DND-41 (cell line): ENCODE measurements around the gene SLC37A3.

Experiments
- ATAC-seq: fragments of 200-7000 bp; cut with Tn5 transposase; 3 replicates; pipeline ENCODE4 v1.9.1; 2021; ENCODE audit warnings: low read depth; ENCODE audit not compliant: insufficient read depth
- DNase-seq: peaks from one replicate; pipeline ENCODE4 v3.0.0-alpha.2; 2020
- H2AFZ ChIP-seq: 2 replicates; pipeline ENCODE4 v1.6.0; 2012; ENCODE audit warnings: low read depth, low read length
- H3K27ac ChIP-seq: 2 replicates; pipeline ENCODE4 v1.5.1; 2012; ENCODE audit warnings: low read length, inconsistent platforms
- H3K27me3 ChIP-seq: fragments of 200-600 bp; sonication (generic); 2 replicates; pipeline ENCODE4 v1.6.0; 2012; ENCODE audit warnings: low read length, mild to moderate bottlenecking, inconsistent platforms; ENCODE audit not compliant: insufficient read depth, poor library complexity
- H3K36me3 ChIP-seq: 2 replicates; pipeline ENCODE4 v1.5.1; 2012; ENCODE audit warnings: low read length, inconsistent platforms; ENCODE audit not compliant: insufficient read depth
- H3K4me1 ChIP-seq: 2 replicates; pipeline ENCODE4 v1.5.1; 2012; ENCODE audit warnings: mild to moderate bottlenecking, low read length; ENCODE audit not compliant: insufficient read depth
- H3K4me2 ChIP-seq: 2 replicates; pipeline ENCODE4 v1.6.0; 2012; ENCODE audit warnings: mild to moderate bottlenecking, moderate library complexity, low read length, inconsistent platforms; ENCODE audit not compliant: insufficient read depth
- H3K4me3 ChIP-seq, 2 experiments: fragments of 200-600 bp in 1 of 2; shearing (Covaris generic) in 1 of 2; 2 replicates each; pipeline ENCODE4 v1.5.1; 2012 to 2016; ENCODE audit warnings: inconsistent platforms in 2 of 2, low read length in 2 of 2, mild to moderate bottlenecking in 2 of 2, low read depth in 1 of 2, moderate library complexity in 1 of 2
- H3K79me2 ChIP-seq: 2 replicates; pipeline ENCODE4 v1.6.0; 2012; ENCODE audit warnings: low read length, inconsistent platforms; ENCODE audit not compliant: insufficient read depth
- H3K9ac ChIP-seq: 2 replicates; pipeline ENCODE4 v1.6.0; 2012; ENCODE audit warnings: low read depth, mild to moderate bottlenecking, inconsistent platforms, low read length, moderate library complexity
- H3K9me3 ChIP-seq: 2 replicates; pipeline ENCODE4 v1.5.1; 2012; ENCODE audit warnings: low read length, moderate library complexity, mild to moderate bottlenecking, inconsistent platforms; ENCODE audit not compliant: insufficient read depth, severe bottlenecking
- H4K20me1 ChIP-seq: 2 replicates; pipeline ENCODE4 v1.6.0; 2012; ENCODE audit warnings: low read length; ENCODE audit not compliant: insufficient read depth
- EZH2 ChIP-seq: IDR thresholded peaks from 3 replicates; pipeline ENCODE4 v1.6.1; 2012; ENCODE audit warnings: borderline replicate concordance, low read depth, mild to moderate bottlenecking, moderate library complexity, low read length, inconsistent platforms; ENCODE audit not compliant: severe bottlenecking
- TF ChIP-seq, protein P1 (sequence below): IDR thresholded peaks from 2 replicates; pipeline ENCODE4 v1.5.1; 2012; ENCODE audit warnings: borderline replicate concordance, low read length, moderate library complexity, mild to moderate bottlenecking; ENCODE audit not compliant: poor library complexity, severe bottlenecking; ENCODE audit errors: extremely low read depth

SLC37A3 gene

DNA sequence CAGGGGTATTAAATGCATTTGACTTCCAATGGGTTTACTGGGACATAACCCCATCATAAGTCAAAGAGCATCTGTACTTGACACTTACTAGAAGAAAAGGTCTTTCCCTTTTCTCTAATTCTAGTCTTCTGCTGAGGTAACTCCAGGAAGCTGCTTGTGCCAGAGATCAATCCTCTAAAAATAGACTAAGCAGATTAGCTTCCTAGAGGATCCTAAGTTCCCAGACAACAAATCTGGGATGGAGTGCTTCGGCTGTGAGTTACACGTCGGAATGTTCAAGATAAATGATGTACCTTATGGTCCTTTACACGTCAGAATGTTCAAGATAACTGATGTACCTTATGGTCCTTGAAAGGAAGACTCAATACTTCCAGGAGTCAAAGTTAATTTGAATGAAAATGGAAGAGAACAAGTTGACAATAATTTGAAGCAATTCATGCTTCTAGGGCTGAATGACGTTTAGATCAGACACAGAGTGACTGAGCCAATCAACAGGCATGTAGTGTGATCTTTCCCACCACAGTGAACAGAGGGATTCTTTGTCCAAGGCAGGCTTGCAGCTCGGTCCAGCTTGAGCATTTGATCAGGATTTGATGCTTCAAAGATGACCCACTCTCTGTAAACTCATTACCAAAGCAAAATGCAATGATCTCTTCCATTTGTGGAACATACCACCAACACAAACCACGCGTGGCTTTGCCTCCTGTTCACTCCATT is 63.8 kb downstream of the SLC37A3 start:
- Histone ChIP-seq H3K79me2 (no peaks in the 10 kb centered on the region), H3K27ac (no peak overlapping the region), H3K9ac (no peak overlapping the region), H3K36me3 (peaks cover 21% of the 10 kb centered on the region), H3K4me1 (no peaks in the 10 kb centered on the region), H2AFZ (no peak overlapping the region), H3K4me2 (no peak overlapping the region), H3K9me3 (no peaks in the 10 kb centered on the region), H3K27me3 (no peaks in the 10 kb centered on the region), H4K20me1 (no peaks in the 10 kb centered on the region), H3K4me3 (no peak overlapping the region)
- ATAC-seq (no peak), DNase-seq (no peak)
- TF ChIP-seq, protein P1, sequence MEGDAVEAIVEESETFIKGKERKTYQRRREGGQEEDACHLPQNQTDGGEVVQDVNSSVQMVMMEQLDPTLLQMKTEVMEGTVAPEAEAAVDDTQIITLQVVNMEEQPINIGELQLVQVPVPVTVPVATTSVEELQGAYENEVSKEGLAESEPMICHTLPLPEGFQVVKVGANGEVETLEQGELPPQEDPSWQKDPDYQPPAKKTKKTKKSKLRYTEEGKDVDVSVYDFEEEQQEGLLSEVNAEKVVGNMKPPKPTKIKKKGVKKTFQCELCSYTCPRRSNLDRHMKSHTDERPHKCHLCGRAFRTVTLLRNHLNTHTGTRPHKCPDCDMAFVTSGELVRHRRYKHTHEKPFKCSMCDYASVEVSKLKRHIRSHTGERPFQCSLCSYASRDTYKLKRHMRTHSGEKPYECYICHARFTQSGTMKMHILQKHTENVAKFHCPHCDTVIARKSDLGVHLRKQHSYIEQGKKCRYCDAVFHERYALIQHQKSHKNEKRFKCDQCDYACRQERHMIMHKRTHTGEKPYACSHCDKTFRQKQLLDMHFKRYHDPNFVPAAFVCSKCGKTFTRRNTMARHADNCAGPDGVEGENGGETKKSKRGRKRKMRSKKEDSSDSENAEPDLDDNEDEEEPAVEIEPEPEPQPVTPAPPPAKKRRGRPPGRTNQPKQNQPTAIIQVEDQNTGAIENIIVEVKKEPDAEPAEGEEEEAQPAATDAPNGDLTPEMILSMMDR = no peak
- no peak for TF ChIP-seq EZH2

DNA sequence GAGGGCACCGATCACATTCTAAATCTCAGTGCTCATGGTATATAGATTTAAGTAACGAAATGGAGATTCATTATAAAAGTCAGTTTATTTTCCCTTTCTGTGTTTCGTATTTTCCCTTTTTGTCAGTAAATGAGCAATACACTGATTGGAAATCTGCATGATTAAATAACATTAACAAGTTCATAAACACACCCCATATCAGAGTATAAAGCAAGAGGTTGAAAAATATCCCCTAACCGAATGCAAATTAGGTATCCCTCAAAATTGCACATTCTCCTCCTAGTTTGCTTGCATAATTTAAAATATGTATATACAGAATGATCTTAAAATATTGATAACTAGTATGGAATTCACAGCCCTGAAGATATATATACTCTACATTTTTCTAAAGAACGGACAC is 64.6 kb downstream of the SLC37A3 start:
- H4K20me1 ChIP-seq = no peaks in the 10 kb centered on the region
- peaks cover 21% of the 10 kb centered on the region for H3K36me3 ChIP-seq
- H3K4me3 ChIP-seq = no peak overlapping the region
- no peak for ATAC-seq
- H3K4me2 ChIP-seq = no peak overlapping the region
- no peak for DNase-seq
- no peak overlapping the region for H3K9ac ChIP-seq
- no peak for TF ChIP-seq EZH2
- TF ChIP-seq, protein P1 = no peak
- no peak overlapping the region for H2AFZ ChIP-seq
- no peaks in the 10 kb centered on the region for H3K9me3 ChIP-seq
- no peaks in the 10 kb centered on the region for H3K27me3 ChIP-seq
- no peaks in the 10 kb centered on the region for H3K79me2 ChIP-seq
- no peak overlapping the region for H3K27ac ChIP-seq
- H3K4me1 ChIP-seq = no peaks in the 10 kb centered on the region

DNA sequence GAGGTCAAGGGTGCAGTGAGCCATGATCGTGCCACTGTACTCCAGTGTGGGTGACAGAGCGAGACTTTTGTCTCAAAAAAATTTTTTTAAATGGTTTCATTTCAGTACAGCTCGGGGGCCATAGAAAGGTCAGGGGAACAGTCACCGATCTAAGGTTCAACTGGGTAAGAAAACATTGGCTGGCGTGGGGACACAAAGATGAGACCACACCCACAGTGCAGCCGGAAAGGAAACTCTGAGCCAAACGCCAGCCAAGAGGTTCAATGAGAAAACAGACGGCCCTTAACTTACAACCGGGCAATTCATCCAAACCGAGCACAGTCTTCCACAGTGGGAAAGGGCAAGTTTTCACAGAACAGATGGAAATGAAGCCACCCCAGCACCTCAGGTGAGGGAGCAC is 65.1 kb downstream of the SLC37A3 start:
- Histone ChIP-seq H3K4me3 (no peak overlapping the region), H3K27me3 (no peaks in the 10 kb centered on the region), H3K9ac (no peak overlapping the region), H3K4me1 (no peaks in the 10 kb centered on the region), H3K36me3 (peaks cover 21% of the 10 kb centered on the region), H3K79me2 (no peaks in the 10 kb centered on the region), H3K9me3 (no peaks in the 10 kb centered on the region), H4K20me1 (no peaks in the 10 kb centered on the region), H3K27ac (no peak overlapping the region), H2AFZ (no peak overlapping the region), H3K4me2 (no peak overlapping the region)
- TF ChIP-seq EZH2 = no peak
- TF ChIP-seq, protein P1 = no peak
- no peak for DNase-seq
- ATAC-seq = no peak

DNA sequence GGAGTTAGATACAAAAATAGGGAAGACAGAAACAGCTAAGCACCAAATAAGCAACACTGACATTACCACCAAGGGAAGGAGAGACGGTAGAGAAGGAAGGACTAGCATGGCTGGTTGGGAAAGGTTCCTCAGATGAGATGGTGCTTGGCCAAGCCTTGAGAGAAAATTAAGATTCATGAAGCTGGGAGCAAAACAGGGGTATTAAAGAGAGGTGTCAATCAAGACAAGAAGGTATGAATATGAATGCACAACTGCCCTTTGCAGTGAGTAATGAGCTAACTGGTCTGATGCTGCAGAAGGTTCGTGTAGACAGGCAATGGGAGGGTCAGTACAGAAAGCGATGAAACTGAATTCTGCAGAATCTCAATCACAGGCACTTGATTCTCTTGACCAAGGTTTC is 67.7 kb downstream of the SLC37A3 start:
- Histone ChIP-seq H3K79me2 (no peaks in the 10 kb centered on the region), H3K4me3 (no peak overlapping the region), H3K9ac (no peak overlapping the region), H3K27ac (no peak overlapping the region), H2AFZ (no peak overlapping the region), H3K4me2 (no peak overlapping the region), H4K20me1 (no peaks in the 10 kb centered on the region), H3K9me3 (no peaks in the 10 kb centered on the region), H3K4me1 (0 out of 2 replicates have a peak, but pooled peaks cover 2% of the 10 kb centered on the region), H3K36me3 (peaks cover 15% of the 10 kb centered on the region), H3K27me3 (no peaks in the 10 kb centered on the region)
- ATAC-seq = no peak
- TF ChIP-seq, protein P1 = no peak
- TF ChIP-seq EZH2 = no peak
- no peak for DNase-seq
